Smooth muscle cell (in vitro differentiated cells): ENCODE results near the gene H2BK1. TPM values are rescaled to one million over a fixed set of nuclear protein-coding genes. Genes with fewer than 3 reads are reported as not detected.

ENCODE experiments used
- DNase-seq: peaks from one replicate; lab custom pipeline; 2025; ENCODE audit not compliant: unreplicated experiment; lab: John Stamatoyannopoulos, UW
- H2AFZ ChIP-seq: fragments of 200-600 bp; sonication (generic); 2 replicates; pipeline ENCODE4 v1.6.0; 2016; ENCODE audit warnings: antibody characterized with exemption, low read depth, mild to moderate bottlenecking
- H3F3A ChIP-seq: fragments of 200-600 bp; sonication (generic); 2 replicates; pipeline ENCODE4 v1.6.0; 2017; ENCODE audit warnings: antibody characterized with exemption, low read depth
- H3K27ac ChIP-seq: fragments of 200-600 bp; sonication (generic); 2 replicates; pipeline ENCODE4 v1.5.1; 2016; ENCODE audit warnings: low read depth, mild to moderate bottlenecking
- H3K27me3 ChIP-seq: fragments of 200-600 bp; sonication (generic); 2 replicates; pipeline ENCODE4 v1.6.1; 2016; ENCODE audit warnings: low read depth, mild to moderate bottlenecking
- H3K36me3 ChIP-seq: fragments of 200-600 bp; sonication (generic); 2 replicates; pipeline ENCODE4 v1.5.1; 2016; ENCODE audit warnings: low read depth
- H3K4me1 ChIP-seq: fragments of 200-600 bp; sonication (generic); 2 replicates; pipeline ENCODE4 v1.5.1; 2016; ENCODE audit warnings: low read depth
- H3K4me2 ChIP-seq: fragments of 200-600 bp; sonication (generic); 2 replicates; pipeline ENCODE4 v1.6.0; 2016; ENCODE audit warnings: mild to moderate bottlenecking
- H3K4me3 ChIP-seq: fragments of 200-600 bp; sonication (generic); 2 replicates; pipeline ENCODE4 v1.5.1; 2016; ENCODE audit warnings: mild to moderate bottlenecking
- H3K79me2 ChIP-seq: fragments of 200-600 bp; sonication (generic); 2 replicates; pipeline ENCODE4 v1.6.0; 2016; ENCODE audit warnings: low read depth, mild to moderate bottlenecking
- H3K9ac ChIP-seq: fragments of 200-600 bp; sonication (generic); 2 replicates; pipeline ENCODE4 v1.6.0; 2016; ENCODE audit warnings: low read depth
- H3K9me3 ChIP-seq: fragments of 200-600 bp; sonication (generic); replicated peaks from 2 replicates; pipeline ENCODE4 v1.5.1; 2016; ENCODE audit warnings: low read depth
- H4K20me1 ChIP-seq: fragments of 200-600 bp; sonication (generic); 2 replicates; pipeline ENCODE4 v1.6.0; 2016; ENCODE audit warnings: low read depth
- WGBS: methylation state at CpG from one replicate; pipeline ENCODE4 v1.1.7; 2016; ENCODE audit warnings: low lambda C conversion rate; 5-methylcytosine and 5-hydroxymethylcytosine counted together
- polyA plus RNA-seq: library from polyadenylated mRNA; unstranded; fragments of >200 nt; fragmentation: Nextera tagmentation; extraction: Ambion mirVana; gene quantifications from 2 replicates; pipeline ENCODE4 v1.2.1, GENCODE V29; 2016
- total RNA-seq: library from RNA; depleted of rRNA; stranded (reverse); fragments of >200 nt; gene quantifications from 2 replicates; pipeline ENCODE4 v1.2.3, GENCODE V29; 2014
- TF ChIP-seq, protein P1 (sequence below): fragments of 200-600 bp; sonication (generic); IDR thresholded peaks from 2 replicates; pipeline ENCODE4 v1.5.1; 2017; ENCODE audit warnings: borderline replicate concordance, mild to moderate bottlenecking, antibody characterized with exemption; ENCODE audit not compliant: insufficient read depth, poor library complexity, severe bottlenecking

H2BK1 gene
- total and polyA plus RNA-seq, 2 experiments from 2014 or later = not detected

DNA sequence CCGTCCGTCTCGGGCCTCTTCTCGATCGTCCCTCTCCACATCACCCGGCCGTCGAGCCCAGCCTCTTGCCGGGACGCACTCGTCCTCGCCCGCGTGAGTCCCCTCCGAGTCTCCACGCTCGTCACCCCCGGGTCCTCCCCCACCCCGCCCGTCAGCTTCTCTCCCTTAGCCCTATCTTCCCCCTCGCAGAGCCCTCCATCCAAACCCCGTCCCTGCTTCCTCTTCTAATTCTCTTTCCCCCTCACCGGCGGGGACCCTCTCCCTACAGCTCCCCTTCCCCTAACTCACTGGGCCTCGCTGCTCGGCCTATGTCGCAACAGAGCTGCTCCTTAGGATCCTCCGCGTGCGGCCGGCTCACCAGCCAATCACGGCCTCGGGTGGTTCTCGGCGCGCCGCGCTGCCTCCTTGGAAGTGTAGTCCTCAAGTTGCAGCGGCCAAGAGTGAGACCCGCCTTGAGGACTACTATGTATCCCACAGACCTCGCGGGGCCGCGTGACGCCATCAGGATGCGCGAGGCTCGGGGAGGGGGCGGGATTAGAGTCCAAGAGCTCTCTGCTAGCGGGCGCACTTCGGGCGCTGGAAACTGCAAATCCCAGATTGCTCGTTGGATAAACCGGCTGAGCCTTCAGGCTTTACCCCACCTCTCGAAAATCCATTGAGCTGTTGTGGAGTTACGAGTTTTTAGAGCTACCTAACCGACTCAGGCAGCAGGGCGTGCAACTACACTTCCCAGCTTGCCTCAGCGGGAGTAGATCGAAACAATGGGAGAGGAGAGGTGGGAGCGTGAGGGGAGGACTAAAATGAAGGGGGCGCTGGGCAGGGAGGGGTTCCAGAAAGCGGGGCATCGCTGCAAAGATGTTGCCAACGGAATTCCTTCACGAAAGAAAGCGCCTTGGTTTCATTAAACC lies 16.8 kb upstream of the H2BK1 start, which contains the start of gene ABCF2:
Gene ABCF2, minus strand, starts transcription at position 331 of the 908 bp plus-strand sequence. CDS start 747 bp downstream, outside the sequence.
- Histone ChIP-seq H3F3A (no peaks in the 10 kb centered on the region), H2AFZ (peak within 1 kb of the TSS; percentile 93), H3K36me3 (peaks cover 6% of the 10 kb centered on the region), H3K27me3 (no peaks in the 10 kb centered on the region), H3K9me3 (no peaks in the 10 kb centered on the region), H3K4me2 (peak within 1 kb of the TSS; percentile 94), H3K27ac (peak within 1 kb of the TSS; percentile 81), H3K79me2 (peaks cover 20% of the 10 kb centered on the region), H4K20me1 (no peaks in the 10 kb centered on the region), H3K9ac (peak within 1 kb of the TSS; percentile 86), H3K4me1 (peaks cover 21% of the 10 kb centered on the region), H3K4me3 (peak within 1 kb of the TSS; percentile 72)
- DNase-seq = peak; percentile 96
- TF ChIP-seq, protein P1, sequence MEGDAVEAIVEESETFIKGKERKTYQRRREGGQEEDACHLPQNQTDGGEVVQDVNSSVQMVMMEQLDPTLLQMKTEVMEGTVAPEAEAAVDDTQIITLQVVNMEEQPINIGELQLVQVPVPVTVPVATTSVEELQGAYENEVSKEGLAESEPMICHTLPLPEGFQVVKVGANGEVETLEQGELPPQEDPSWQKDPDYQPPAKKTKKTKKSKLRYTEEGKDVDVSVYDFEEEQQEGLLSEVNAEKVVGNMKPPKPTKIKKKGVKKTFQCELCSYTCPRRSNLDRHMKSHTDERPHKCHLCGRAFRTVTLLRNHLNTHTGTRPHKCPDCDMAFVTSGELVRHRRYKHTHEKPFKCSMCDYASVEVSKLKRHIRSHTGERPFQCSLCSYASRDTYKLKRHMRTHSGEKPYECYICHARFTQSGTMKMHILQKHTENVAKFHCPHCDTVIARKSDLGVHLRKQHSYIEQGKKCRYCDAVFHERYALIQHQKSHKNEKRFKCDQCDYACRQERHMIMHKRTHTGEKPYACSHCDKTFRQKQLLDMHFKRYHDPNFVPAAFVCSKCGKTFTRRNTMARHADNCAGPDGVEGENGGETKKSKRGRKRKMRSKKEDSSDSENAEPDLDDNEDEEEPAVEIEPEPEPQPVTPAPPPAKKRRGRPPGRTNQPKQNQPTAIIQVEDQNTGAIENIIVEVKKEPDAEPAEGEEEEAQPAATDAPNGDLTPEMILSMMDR = no peak
- WGBS = under 1% methylated on average over 64 of the region's 68 CpGs

DNA sequence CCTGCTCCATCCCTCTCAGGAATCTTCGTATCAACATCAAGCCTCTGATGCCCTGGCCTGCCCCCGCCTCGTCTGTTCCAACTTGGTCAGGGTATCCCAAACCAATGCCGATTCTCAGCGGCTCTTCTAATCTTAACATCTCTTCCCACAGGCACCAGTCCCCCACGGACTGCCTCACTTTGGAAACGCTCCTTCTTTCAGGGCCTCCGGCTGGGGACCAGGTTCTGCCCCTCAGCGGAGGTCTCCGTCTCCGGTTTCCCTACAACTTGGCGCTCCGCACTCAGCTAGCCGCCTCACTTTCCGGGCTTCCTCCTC lies 16.2 kb upstream of the H2BK1 start:
- Histone ChIP-seq H3K9me3 (no peaks in the 10 kb centered on the region), H3K27ac (peak overlapping the region; percentile 58), H3K4me1 (peaks cover 16% of the 10 kb centered on the region), H3K27me3 (no peaks in the 10 kb centered on the region), H4K20me1 (no peaks in the 10 kb centered on the region), H3K4me2 (peak overlapping the region; percentile 94), H3F3A (no peaks in the 10 kb centered on the region), H3K36me3 (peaks cover 10% of the 10 kb centered on the region), H3K79me2 (peaks cover 20% of the 10 kb centered on the region), H2AFZ (peak overlapping the region; percentile 93), H3K9ac (peak overlapping the region; percentile 86), H3K4me3 (peak overlapping the region; percentile 72)
- 5% methylated on average over 15 of the region's 15 CpGs for WGBS
- no peak for DNase-seq
- TF ChIP-seq, protein P1 = no peak

DNA sequence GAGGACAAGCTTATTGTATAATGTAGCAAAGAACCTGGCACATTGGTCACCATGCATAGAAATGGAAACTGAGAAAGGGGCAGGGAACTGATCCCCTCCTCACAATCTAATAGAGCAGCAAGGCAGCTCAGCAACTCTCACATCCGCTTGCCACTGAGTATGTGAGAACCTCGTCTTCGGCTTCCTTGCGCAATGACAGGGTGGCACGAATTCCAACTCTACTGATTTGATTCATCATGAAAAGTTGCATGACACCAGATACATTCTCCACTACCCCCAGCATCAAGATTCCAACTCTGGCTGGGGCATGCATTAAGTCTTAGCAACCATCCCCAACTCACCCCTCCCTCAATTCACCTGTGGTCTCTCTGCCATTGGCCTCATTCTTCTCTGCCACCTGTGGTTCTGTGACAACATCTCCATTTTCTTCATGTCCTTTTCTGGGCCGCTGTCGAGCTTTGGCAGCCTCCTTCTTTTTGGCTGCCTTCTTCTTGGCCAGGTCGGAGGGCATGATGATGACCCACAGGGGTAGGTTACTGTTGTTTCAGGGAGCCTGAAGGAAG lies 15.7 kb upstream of the H2BK1 start:
- peak overlapping the region; percentile 94 for H3K4me2 ChIP-seq
- H3K79me2 ChIP-seq = peaks cover 20% of the 10 kb centered on the region
- no peak overlapping the region for H2AFZ ChIP-seq
- H3K27ac ChIP-seq = no peak overlapping the region
- TF ChIP-seq, protein P1 = no peak
- no peaks in the 10 kb centered on the region for H3K27me3 ChIP-seq
- H3K36me3 ChIP-seq = peaks cover 12% of the 10 kb centered on the region
- peak overlapping the region; percentile 72 for H3K4me3 ChIP-seq
- H3F3A ChIP-seq = no peaks in the 10 kb centered on the region
- no peaks in the 10 kb centered on the region for H4K20me1 ChIP-seq
- H3K4me1 ChIP-seq = peaks cover 15% of the 10 kb centered on the region
- H3K9me3 ChIP-seq = no peaks in the 10 kb centered on the region
- WGBS = 65% methylated on average over 8 of the region's 8 CpGs
- H3K9ac ChIP-seq = peak overlapping the region; percentile 86
- no peak for DNase-seq
